ENCODE results near the gene HLF. TPM values are rescaled to one million over a fixed set of nuclear protein-coding genes. Genes with fewer than 3 reads are reported as not detected.

Gene HLF
- total and polyA plus RNA-seq, 7 experiments from 2014 or later: 0.18 to 2.6 (median 0.36) TPM; not detected in 1

DNA sequence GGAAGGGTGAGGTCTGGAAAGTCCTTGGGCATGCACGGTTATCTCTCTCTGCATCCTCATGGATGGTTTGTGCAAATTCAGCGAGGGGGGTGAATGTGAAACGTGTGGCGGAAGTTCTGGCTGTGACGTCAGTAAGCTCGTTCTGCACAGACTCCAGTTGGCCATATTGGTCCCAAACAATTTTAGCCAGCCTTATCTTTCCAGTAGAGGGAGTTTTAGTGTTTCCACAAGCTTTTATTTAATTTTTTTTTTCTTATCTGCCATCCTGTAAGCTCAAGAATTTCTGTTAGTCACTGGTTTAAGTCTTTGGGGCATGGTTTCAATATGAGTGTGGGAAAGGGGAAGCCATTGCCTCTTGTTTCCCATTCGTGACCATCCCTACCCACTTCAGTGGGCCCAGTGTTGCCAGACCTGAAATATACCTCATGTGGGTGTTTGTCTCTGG lies 39.0 kb downstream of the HLF start:
- peaks cover 0 to 1% (median 0%) of the 10 kb centered on the region in 7 donors for H3K4me1 Mint-ChIP-seq
- Histone ChIP-seq H3K4me1 (ENCODE audit: control insufficient read depth in 2 of 2, insufficient read depth in 2 of 2, low read length in 2 of 2) (no peaks in the 10 kb centered on the region), H3K27ac (ENCODE audit: low read depth, low read length) (no peak overlapping the region), H3K36me3 (ENCODE audit: control insufficient read depth in 2 of 3, insufficient read depth in 3 of 3, low read length in 3 of 3) (no peaks in the 10 kb centered on the region), H3K9me3 (ENCODE audit: control insufficient read depth in 2 of 3, low read length in 3 of 3) (no peaks in the 10 kb centered on the region), H3K27me3 (ENCODE audit: control insufficient read depth in 2 of 2, insufficient read depth in 2 of 2, low read length in 2 of 2) (no peaks in the 10 kb centered on the region), H3K4me3 (ENCODE audit: low read length) (no peak overlapping the region)
- no peak overlapping the region for H3K4me3 Mint-ChIP-seq
- intact Hi-C loops (cut with micrococcal nuclease): no loop called here
- no peaks in the 10 kb centered on the region for H3K36me3 Mint-ChIP-seq
- ATAC-seq (no peak), DNase-seq (no peak)
- ChIA-PET CTCF (interaction anchor here (1.5 kb wide), 1 partner anchor 310 kb away, joined by 5 read pairs; no protein-coding TSS in a partner anchor), POLR2A (no interaction called here)
- no peaks in the 10 kb centered on the region for H3K9me3 Mint-ChIP-seq
- H3K27me3 Mint-ChIP-seq: peaks cover 6 to 17% (median 7%) of the 10 kb centered on the region in 5 donors
- no peak overlapping the region for H3K27ac Mint-ChIP-seq

DNA sequence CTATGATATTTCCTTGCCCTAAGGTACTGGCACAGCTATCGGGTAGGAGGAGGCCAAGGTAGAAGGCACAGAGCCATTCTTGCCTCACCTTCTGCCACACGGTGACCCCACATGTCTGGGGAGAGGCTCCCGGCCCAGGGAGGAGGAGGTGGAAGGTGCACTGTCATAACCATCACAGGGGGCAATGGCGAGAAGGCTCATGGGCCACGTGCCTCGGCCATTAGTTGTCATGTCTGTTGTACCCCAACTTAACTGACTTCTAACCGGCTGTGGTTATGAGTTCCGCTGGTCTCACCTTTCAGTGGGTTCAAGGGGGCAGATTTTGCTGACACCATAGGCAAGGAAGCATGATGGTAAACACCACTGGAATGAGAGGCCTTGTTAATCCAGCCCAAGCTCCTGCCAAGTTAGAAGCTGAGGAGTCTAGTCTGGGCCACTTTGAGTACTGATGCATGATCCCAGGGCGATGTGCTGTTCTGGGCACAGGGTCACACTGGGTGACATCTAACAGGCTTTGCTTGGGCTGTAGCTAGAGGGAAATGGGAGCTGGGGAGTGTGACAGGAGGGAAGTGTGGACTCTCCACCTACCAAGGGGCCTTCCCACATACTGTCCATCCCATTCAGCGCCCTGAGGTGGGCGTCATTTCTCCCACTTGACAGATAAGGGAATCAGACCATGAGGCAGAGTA lies 39.6 kb downstream of the HLF start:
- H3K4me3 Mint-ChIP-seq: no peak overlapping the region

DNA sequence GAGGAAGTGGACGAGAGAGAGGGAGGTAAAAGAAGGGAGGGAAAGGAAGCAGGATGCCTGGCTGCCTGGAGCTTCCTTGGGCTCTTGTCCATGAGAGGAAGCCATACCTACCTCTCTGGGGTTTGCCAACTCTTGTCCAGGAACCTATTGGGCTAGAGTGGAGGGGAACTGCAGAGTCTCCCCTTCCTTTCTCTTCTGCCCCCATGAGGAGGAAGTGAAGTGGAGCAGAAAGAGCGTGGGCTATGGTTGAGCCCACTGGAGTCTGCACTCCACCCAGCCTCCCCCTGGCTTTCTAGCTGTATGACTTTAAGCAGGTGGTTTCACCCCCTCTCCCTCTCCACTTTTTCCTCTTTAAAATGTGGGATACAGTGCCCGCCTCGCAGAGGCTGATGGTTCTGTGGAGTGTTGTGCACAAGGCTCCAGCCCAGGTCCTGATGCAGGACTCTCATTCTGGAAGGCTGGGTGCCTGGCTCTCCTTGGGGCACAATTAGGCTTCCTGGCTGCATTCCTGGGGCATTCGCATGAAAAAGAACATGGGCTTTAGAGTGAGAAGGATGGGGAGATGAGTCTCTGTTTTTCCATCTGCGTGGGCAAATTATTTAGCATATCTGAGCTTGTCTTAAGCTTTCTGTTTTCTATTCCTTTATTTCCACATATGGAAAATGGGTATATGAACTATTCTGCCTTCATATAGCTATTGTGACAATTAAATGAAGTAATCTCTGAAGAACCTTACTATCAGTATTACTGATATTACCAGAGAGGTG lies 40.7 kb downstream of the HLF start:
- Mint-ChIP-seq H3K27ac (no peak overlapping the region), H3K4me1 (peaks cover 0 to 1% (median 0%) of the 10 kb centered on the region in 7 donors), H3K36me3 (peaks cover 0 to 3% (median 0%) of the 10 kb centered on the region in 5 donors), H3K27me3 (peaks cover 5 to 17% (median 13%) of the 10 kb centered on the region in 5 donors), H3K4me3 (no peak overlapping the region), H3K9me3 (no peaks in the 10 kb centered on the region)
- no peaks in the 10 kb centered on the region for H3K27me3 ChIP-seq (ENCODE audit: control insufficient read depth in 2 of 2, insufficient read depth in 2 of 2, low read length in 2 of 2)
- H3K4me3 ChIP-seq (ENCODE audit: low read length): no peak overlapping the region
- H3K9me3 ChIP-seq (ENCODE audit: control insufficient read depth in 2 of 3, low read length in 3 of 3): no peaks in the 10 kb centered on the region
- ATAC-seq (no peak), DNase-seq (no peak)
- ChIA-PET POLR2A (no interaction called here), CTCF (no interaction called here)
- no peak overlapping the region for H3K27ac ChIP-seq (ENCODE audit: low read depth, low read length)
- no peaks in the 10 kb centered on the region for H3K4me1 ChIP-seq (ENCODE audit: control insufficient read depth in 2 of 2, insufficient read depth in 2 of 2, low read length in 2 of 2)
- H3K36me3 ChIP-seq (ENCODE audit: control insufficient read depth in 2 of 3, insufficient read depth in 3 of 3, low read length in 3 of 3): no peaks in the 10 kb centered on the region
- intact Hi-C loops (cut with micrococcal nuclease): no loop called here

More for the DNA sequence above, 39.6 kb downstream of the HLF start:
- intact Hi-C loops (cut with micrococcal nuclease): no loop called here
- Mint-ChIP-seq H3K27me3 (peaks cover 2 to 13% (median 10%) of the 10 kb centered on the region in 5 donors), H3K27ac (no peak overlapping the region), H3K36me3 (peaks cover 0 to 2% (median 0%) of the 10 kb centered on the region in 5 donors), H3K9me3 (no peaks in the 10 kb centered on the region), H3K4me1 (peaks cover 0 to 1% (median 0%) of the 10 kb centered on the region in 7 donors)
- Histone ChIP-seq H3K27me3 (ENCODE audit: control insufficient read depth in 2 of 2, insufficient read depth in 2 of 2, low read length in 2 of 2) (no peaks in the 10 kb centered on the region), H3K4me3 (ENCODE audit: low read length) (no peak overlapping the region), H3K27ac (ENCODE audit: low read depth, low read length) (no peak overlapping the region), H3K9me3 (ENCODE audit: control insufficient read depth in 2 of 3, low read length in 3 of 3) (no peaks in the 10 kb centered on the region), H3K36me3 (ENCODE audit: control insufficient read depth in 2 of 3, insufficient read depth in 3 of 3, low read length in 3 of 3) (no peaks in the 10 kb centered on the region), H3K4me1 (ENCODE audit: control insufficient read depth in 2 of 2, insufficient read depth in 2 of 2, low read length in 2 of 2) (no peaks in the 10 kb centered on the region)
- ChIA-PET POLR2A (no interaction called here), CTCF (no interaction called here)
- no peak for DNase-seq
- ATAC-seq: no peak

GRCh38 chr17:55307879-55308278 lies 43.1 kb downstream of the HLF start:
- Mint-ChIP-seq H3K4me1 (peaks cover 0 to 1% (median 0%) of the 10 kb centered on the region in 7 donors), H3K27me3 (peaks cover 6 to 21% (median 13%) of the 10 kb centered on the region in 5 donors), H3K27ac (no peak overlapping the region), H3K36me3 (peaks cover 0 to 3% (median 0%) of the 10 kb centered on the region in 5 donors), H3K9me3 (no peaks in the 10 kb centered on the region), H3K4me3 (no peak overlapping the region)
- Histone ChIP-seq H3K9me3 (ENCODE audit: control insufficient read depth in 2 of 3, low read length in 3 of 3) (no peaks in the 10 kb centered on the region), H3K27ac (ENCODE audit: low read depth, low read length) (no peak overlapping the region), H3K27me3 (ENCODE audit: control insufficient read depth in 2 of 2, insufficient read depth in 2 of 2, low read length in 2 of 2) (no peaks in the 10 kb centered on the region), H3K4me1 (ENCODE audit: control insufficient read depth in 2 of 2, insufficient read depth in 2 of 2, low read length in 2 of 2) (no peaks in the 10 kb centered on the region), H3K4me3 (ENCODE audit: low read length) (no peak overlapping the region), H3K36me3 (ENCODE audit: control insufficient read depth in 2 of 3, insufficient read depth in 3 of 3, low read length in 3 of 3) (no peaks in the 10 kb centered on the region)
- intact Hi-C loops (cut with micrococcal nuclease): no loop called here
- ChIA-PET POLR2A (no interaction called here), CTCF (no interaction called here)
- DNase-seq (no peak), ATAC-seq (no peak)

- Mint-ChIP-seq H3K27ac (no peak overlapping the region), H3K9me3 (peaks cover 0 to 5% (median 0%) of the 10 kb centered on the region in 11 donors), H3K4me1 (peaks cover 0 to 6% (median 0%) of the 10 kb centered on the region in 7 donors), H3K36me3 (peaks cover 0 to 6% (median 0%) of the 10 kb centered on the region in 5 donors), H3K4me3 (no peak overlapping the region), H3K27me3 (peaks cover 11 to 21% (median 13%) of the 10 kb centered on the region in 5 donors)
- no peak for DNase-seq
- H3K27me3 ChIP-seq (ENCODE audit: control insufficient read depth in 2 of 2, insufficient read depth in 2 of 2, low read length in 2 of 2): no peaks in the 10 kb centered on the region
- CTCF ChIA-PET: no interaction called here
- intact Hi-C loops (cut with micrococcal nuclease): no loop called here
- POLR2A ChIA-PET: no interaction called here
- H3K27ac ChIP-seq (ENCODE audit: low read depth, low read length): no peak overlapping the region
- no peaks in the 10 kb centered on the region for H3K9me3 ChIP-seq (ENCODE audit: control insufficient read depth in 2 of 3, low read length in 3 of 3)
- ATAC-seq: no peak
- H3K36me3 ChIP-seq (ENCODE audit: control insufficient read depth in 2 of 3, insufficient read depth in 3 of 3, low read length in 3 of 3): no peaks in the 10 kb centered on the region
- no peaks in the 10 kb centered on the region for H3K4me1 ChIP-seq (ENCODE audit: control insufficient read depth in 2 of 2, insufficient read depth in 2 of 2, low read length in 2 of 2)
- no peak overlapping the region for H3K4me3 ChIP-seq (ENCODE audit: low read length)
Measured at GRCh38 chr17:55308613-55309391, 44.0 kb downstream of the HLF start.

GRCh38 chr17:55311767-55312375 lies 47.1 kb downstream of the HLF start:
- CTCF ChIA-PET: no interaction called here
- no peaks in the 10 kb centered on the region for H3K4me1 ChIP-seq (ENCODE audit: control insufficient read depth in 2 of 2, insufficient read depth in 2 of 2, low read length in 2 of 2)
- H3K27ac Mint-ChIP-seq: no peak overlapping the region
- no peak overlapping the region for H3K4me3 Mint-ChIP-seq
- no peaks in the 10 kb centered on the region for H3K36me3 ChIP-seq (ENCODE audit: control insufficient read depth in 2 of 3, insufficient read depth in 3 of 3, low read length in 3 of 3)
- H3K27me3 ChIP-seq (ENCODE audit: control insufficient read depth in 2 of 2, insufficient read depth in 2 of 2, low read length in 2 of 2): no peaks in the 10 kb centered on the region
- H3K9me3 ChIP-seq (ENCODE audit: control insufficient read depth in 2 of 3, low read length in 3 of 3): no peaks in the 10 kb centered on the region
- no peak overlapping the region for H3K27ac ChIP-seq (ENCODE audit: low read depth, low read length)
- H3K27me3 Mint-ChIP-seq: peaks cover 11 to 18% (median 12%) of the 10 kb centered on the region in 5 donors
- H3K9me3 Mint-ChIP-seq: peaks cover 0 to 5% (median 0%) of the 10 kb centered on the region in 11 donors
- no peak overlapping the region for H3K4me3 ChIP-seq (ENCODE audit: low read length)
- no peak for DNase-seq
- peaks cover 0 to 22% (median 0%) of the 10 kb centered on the region in 7 donors for H3K4me1 Mint-ChIP-seq
- POLR2A ChIA-PET: interaction anchor here (0.7 kb wide), 1 partner anchor 197 kb away, joined by 3 read pairs; no protein-coding TSS in a partner anchor
- intact Hi-C loops (cut with micrococcal nuclease): no loop called here
- peaks cover 0 to 6% (median 0%) of the 10 kb centered on the region in 5 donors for H3K36me3 Mint-ChIP-seq
- no peak for ATAC-seq
